Stomach (tissue), 4 donors: ENCODE results near the gene TFIP11.

ENCODE experiments used
- CTCF ChIP-seq, 7 experiments: fragments of 450-650 bp in 4 of 7; fragments of 200-600 bp in 3 of 7; sonication (generic) in 3 of 7; IDR thresholded peaks; one replicate each; pipeline ENCODE4 v1.5.1; 2016 to 2019; ENCODE audit warnings: antibody characterized with exemption in 7 of 7, control low read depth in 2 of 7, mild to moderate bottlenecking in 1 of 7
- EP300 ChIP-seq: sonication (generic); formaldehyde crosslinking; IDR thresholded peaks from one replicate; pipeline ENCODE4 v1.6.1; 2017; ENCODE audit warnings: antibody characterized with exemption
- POLR2A ChIP-seq, 4 donors: fragments of 450-650 bp; IDR thresholded peaks; one replicate each; pipeline ENCODE4 v1.6.1; 2016; ENCODE audit warnings: antibody characterized with exemption in 4 of 4, control low read depth in 2 of 4, mild to moderate bottlenecking in 1 of 4, moderate library complexity in 1 of 4
- POLR2AphosphoS5 ChIP-seq, 3 donors: sonication (generic); formaldehyde crosslinking; IDR thresholded peaks; one replicate each; pipeline ENCODE4 v1.6.1; 2016; ENCODE audit warnings: antibody characterized with exemption in 3 of 3

DNA sequence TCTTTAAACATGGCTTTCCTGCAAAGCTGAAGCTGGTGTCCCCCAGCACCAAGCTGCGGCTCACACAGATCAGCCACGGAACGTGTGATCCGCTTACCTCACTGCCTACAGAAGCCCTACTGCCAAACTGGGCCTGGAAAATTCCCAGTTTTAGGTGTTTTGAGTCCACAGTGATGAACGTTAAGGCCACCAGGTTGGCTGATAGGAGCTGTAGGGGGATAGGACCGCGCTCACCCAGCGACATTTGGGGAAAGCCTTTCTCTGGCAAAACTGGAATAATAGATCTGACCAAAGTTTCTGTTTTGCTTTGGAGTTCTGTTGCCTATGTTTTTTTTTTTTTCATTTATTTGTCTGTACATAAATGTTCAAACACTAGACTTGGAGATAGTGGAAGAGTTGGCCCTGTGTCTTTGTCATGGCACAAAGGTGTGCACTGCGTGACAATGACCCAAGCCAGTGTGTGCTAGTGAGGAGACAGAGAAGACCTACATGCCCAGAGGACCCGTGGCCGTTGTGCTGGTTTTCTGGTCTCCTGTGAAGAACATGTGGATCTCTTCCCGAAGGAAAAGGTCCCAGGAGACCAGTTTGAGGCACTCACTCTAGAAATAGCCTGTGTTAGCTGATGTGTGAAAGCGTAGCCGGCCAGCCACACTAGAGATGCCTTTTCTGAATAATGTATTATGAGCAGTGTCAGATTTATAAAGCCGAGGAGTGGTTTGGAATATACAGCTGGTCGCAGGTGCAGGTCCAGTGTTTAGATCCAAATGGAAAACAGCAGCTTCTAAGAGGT lies 68.2 kb downstream of the TFIP11 start:
- TF ChIP-seq CTCF (IDR thresholded peaks at IDR 0.05) (no peak), POLR2AphosphoS5 (IDR thresholded peaks at IDR 0.05) (no peak), POLR2A (IDR thresholded peaks at IDR 0.05) (no peak), EP300 (no peak)
